Activated CD8-positive, alpha-beta memory T cell treated with anti-CD3 and anti-CD28 coated beads, Interleukin-2, amount 10 ng/mL, durations not matched to agents 7 days and 5 days (primary cell): Measurements from ENCODE around the gene PSMB2. TPM values are rescaled to one million over a fixed set of nuclear protein-coding genes. Genes with fewer than 3 reads are reported as not detected.

Experiments
- ATAC-seq: fragments of 150-1000 bp; cut with Tn5 transposase; one replicate; pipeline ENCODE4 v1.10.0; 2021; ENCODE audit warnings: moderate library complexity
- CTCF ChIA-PET: fragments of 350-600 bp; sonication (Branson Sonifier 250); formaldehyde crosslinking; loops from one replicate; lab custom pipeline; 2021; ENCODE audit warnings: antibody characterized with exemption; lab: Charles Lee
- DNase-seq: peaks from one replicate; pipeline ENCODE4 v3.0.0-alpha.2; 2020
- H3K27ac Mint-ChIP-seq: one replicate; pipeline ENCODE4 v1.8.0; 2021; ENCODE audit warnings: mild to moderate bottlenecking, mixed read lengths
- H3K27me3 Mint-ChIP-seq: one replicate; pipeline ENCODE4 v1.8.0; 2021; ENCODE audit warnings: mixed read lengths
- H3K36me3 Mint-ChIP-seq: one replicate; pipeline ENCODE4 v1.8.0; 2021; ENCODE audit warnings: mild to moderate bottlenecking, mixed read lengths
- H3K4me1 Mint-ChIP-seq: one replicate; pipeline ENCODE4 v1.8.0; 2021; ENCODE audit warnings: mixed read lengths
- H3K4me3 Mint-ChIP-seq: one replicate; pipeline ENCODE4 v1.8.0; 2021; ENCODE audit warnings: mild to moderate bottlenecking, moderate library complexity, mixed read lengths
- H3K9me3 Mint-ChIP-seq: one replicate; pipeline ENCODE4 v1.8.0; 2022; ENCODE audit warnings: low read depth, mixed read lengths
- total RNA-seq, 2 experiments: library from RNA; stranded (reverse); gene quantifications; one replicate each; pipeline ENCODE4 v1.2.3, GENCODE V29; 2021

The PSMB2 gene
- total RNA-seq, 2 experiments from 2014 or later: 88.8 to 103 TPM

- ATAC-seq (no peak), DNase-seq (peak; percentile 33)
- CTCF ChIA-PET: interaction anchor here (0.6 to 3.4 kb wide), 6 partner anchors 10 to 360 kb away, joined by 3 to 24 read pairs (median 4); partner anchors contain the start of gene TFAP2E
- no peak overlapping the region for H3K4me3 Mint-ChIP-seq
- H3K27ac Mint-ChIP-seq: peak overlapping the region; percentile 5
- no peaks in the 10 kb centered on the region for H3K9me3 Mint-ChIP-seq
- peaks cover 19% of the 10 kb centered on the region for H3K4me1 Mint-ChIP-seq
- H3K36me3 Mint-ChIP-seq: peaks cover 5% of the 10 kb centered on the region
- no peaks in the 10 kb centered on the region for H3K27me3 Mint-ChIP-seq
These were observed 79.2 kb downstream of the PSMB2 start for GRCh38 chr1:35561972-35562680.

GRCh38 chr1:35561297-35561971 is 79.9 kb downstream of the PSMB2 start:
- H3K36me3 Mint-ChIP-seq: peaks cover 5% of the 10 kb centered on the region
- no peak overlapping the region for H3K4me3 Mint-ChIP-seq
- DNase-seq: peak; percentile 38
- CTCF ChIA-PET: interaction anchor here (0.6 to 3.4 kb wide), 5 partner anchors 11 to 360 kb away, joined by 3 to 24 read pairs (median 4); partner anchors contain the start of gene TFAP2E
- peaks cover 22% of the 10 kb centered on the region for H3K4me1 Mint-ChIP-seq
- no peak overlapping the region for H3K27ac Mint-ChIP-seq
- H3K9me3 Mint-ChIP-seq: no peaks in the 10 kb centered on the region
- no peak for ATAC-seq
- H3K27me3 Mint-ChIP-seq: no peaks in the 10 kb centered on the region

GRCh38 chr1:35560256-35561225 is 80.8 kb downstream of the PSMB2 start:
- ATAC-seq (no peak), DNase-seq (peak; percentile 39)
- Mint-ChIP-seq H3K36me3 (peaks cover 5% of the 10 kb centered on the region), H3K9me3 (no peaks in the 10 kb centered on the region), H3K27ac (no peak overlapping the region), H3K27me3 (no peaks in the 10 kb centered on the region), H3K4me1 (peaks cover 31% of the 10 kb centered on the region), H3K4me3 (no peak overlapping the region)
- CTCF ChIA-PET: interaction anchor here (1.7 to 3.4 kb wide), 3 partner anchors 11 to 359 kb away, joined by 4 to 24 read pairs (median 13); partner anchors contain the start of gene TFAP2E

DNA sequence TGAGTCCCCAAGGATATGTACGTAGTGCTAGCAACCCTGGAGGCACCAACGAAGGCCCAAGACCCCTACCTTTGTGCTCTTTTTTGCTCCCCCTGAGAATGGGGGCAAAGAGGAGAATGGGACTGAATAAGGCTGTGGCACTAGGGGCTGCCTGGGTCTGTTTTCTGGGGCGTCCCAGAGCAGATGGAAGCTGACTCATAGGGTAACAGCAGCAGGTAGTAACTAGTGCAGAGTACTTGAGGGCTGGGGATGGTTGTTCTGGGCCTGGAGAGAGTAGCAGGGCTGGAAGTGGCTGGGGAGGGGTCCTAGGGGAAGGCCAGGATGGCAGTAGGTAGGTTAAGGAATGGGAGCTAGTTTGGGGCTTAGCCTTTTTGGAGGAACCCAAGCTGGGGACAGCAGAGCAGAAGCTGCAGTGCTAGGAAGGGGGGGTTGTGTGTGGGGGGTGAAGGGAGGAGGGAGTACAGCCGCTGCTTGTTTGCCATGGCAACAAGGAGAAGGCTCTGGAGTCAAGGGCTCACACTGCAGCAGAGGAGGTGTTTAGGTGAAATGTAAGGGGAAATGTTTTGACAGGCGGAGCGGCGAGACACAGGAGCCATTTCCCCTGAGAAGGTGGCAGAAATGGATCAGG is 81.9 kb downstream of the PSMB2 start:
- H3K36me3 Mint-ChIP-seq: peaks cover 4% of the 10 kb centered on the region
- H3K9me3 Mint-ChIP-seq: no peaks in the 10 kb centered on the region
- H3K27me3 Mint-ChIP-seq: no peaks in the 10 kb centered on the region
- DNase-seq: peak; percentile 41
- ATAC-seq: no peak
- H3K4me3 Mint-ChIP-seq: no peak overlapping the region
- H3K4me1 Mint-ChIP-seq: peaks cover 38% of the 10 kb centered on the region
- H3K27ac Mint-ChIP-seq: peak overlapping the region; percentile 74
- CTCF ChIA-PET: interaction anchor here (1.2 to 4.8 kb wide), 4 partner anchors 9 to 168 kb away, joined by 4 to 41 read pairs (median 4); no protein-coding TSS in a partner anchor

DNA sequence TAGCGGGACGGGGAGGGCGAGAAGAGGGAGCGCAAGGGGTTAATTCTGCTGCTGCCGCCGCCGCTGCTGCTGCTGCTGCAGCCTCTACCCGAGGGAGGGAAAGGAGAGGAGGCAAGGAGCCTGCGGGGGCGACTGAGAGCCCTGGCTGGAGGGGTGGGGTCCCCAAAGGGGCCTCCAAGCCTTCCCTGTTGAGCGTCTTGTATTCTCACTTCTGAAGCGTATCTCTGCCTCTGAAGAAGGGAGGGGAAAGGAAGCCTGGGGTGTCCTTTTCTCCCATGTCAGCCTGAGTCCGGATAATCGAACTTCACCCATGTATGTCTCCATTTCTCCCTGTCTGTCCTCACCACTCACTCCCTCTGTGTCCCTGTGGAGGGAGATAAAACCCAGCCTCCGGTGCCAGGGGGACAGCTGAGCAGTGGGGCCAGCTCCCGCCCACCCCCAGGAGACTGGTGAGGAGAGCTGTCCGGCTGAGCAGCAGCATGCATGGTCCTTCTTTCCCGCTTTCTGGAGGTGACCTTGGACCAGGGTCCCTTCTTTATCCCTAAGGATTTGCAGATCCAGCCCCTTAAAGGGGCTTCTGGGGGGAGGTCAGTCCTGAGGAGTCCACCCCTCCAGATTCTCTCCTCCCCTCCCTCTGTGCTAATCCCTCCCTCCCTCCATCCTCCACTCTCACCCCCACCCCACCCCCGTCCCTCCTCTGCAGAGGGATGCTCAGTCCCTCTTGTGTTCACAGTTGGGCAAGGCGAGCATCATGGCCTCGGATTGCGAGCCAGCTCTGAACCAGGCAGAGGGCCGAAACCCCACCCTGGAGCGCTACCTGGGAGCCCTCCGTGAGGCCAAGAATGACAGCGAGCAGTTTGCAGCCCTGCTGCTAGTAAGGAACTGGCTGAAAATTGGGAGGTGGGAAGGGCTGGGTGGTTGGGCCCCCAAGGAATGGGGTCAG is 82.7 kb downstream of the PSMB2 start:
- CTCF ChIA-PET: interaction anchor here (1.2 to 4.8 kb wide), 4 partner anchors 10 to 169 kb away, joined by 4 to 41 read pairs (median 4); no protein-coding TSS in a partner anchor
- Mint-ChIP-seq H3K27me3 (no peaks in the 10 kb centered on the region), H3K9me3 (no peaks in the 10 kb centered on the region), H3K4me3 (peak overlapping the region; percentile 93), H3K27ac (peak overlapping the region; percentile 95), H3K4me1 (peaks cover 37% of the 10 kb centered on the region), H3K36me3 (peaks cover 6% of the 10 kb centered on the region)
- ATAC-seq: no peak
- DNase-seq: peak; percentile 38

- H3K36me3 Mint-ChIP-seq: peaks cover 9% of the 10 kb centered on the region
- H3K4me1 Mint-ChIP-seq: peaks cover 32% of the 10 kb centered on the region
- DNase-seq (peak; percentile 99), ATAC-seq (peak; percentile 94)
- H3K4me3 Mint-ChIP-seq: peak within 1 kb of the TSS; percentile 93
- H3K9me3 Mint-ChIP-seq: no peaks in the 10 kb centered on the region
- no peaks in the 10 kb centered on the region for H3K27me3 Mint-ChIP-seq
- H3K27ac Mint-ChIP-seq: peak within 1 kb of the TSS; percentile 95
- CTCF ChIA-PET: interaction anchor here (0.8 to 4.8 kb wide), 6 partner anchors 11 to 212 kb away, joined by 3 to 41 read pairs (median 5); partner anchors contain the start of gene CLSPN
These were observed 83.5 kb downstream of the PSMB2 start, which contains the start of gene NCDN for GRCh38 chr1:35557611-35558373. TSS of gene NCDN (plus strand) at chr1:35557799. CDS start at chr1:35558191, 392 bp downstream.

DNA sequence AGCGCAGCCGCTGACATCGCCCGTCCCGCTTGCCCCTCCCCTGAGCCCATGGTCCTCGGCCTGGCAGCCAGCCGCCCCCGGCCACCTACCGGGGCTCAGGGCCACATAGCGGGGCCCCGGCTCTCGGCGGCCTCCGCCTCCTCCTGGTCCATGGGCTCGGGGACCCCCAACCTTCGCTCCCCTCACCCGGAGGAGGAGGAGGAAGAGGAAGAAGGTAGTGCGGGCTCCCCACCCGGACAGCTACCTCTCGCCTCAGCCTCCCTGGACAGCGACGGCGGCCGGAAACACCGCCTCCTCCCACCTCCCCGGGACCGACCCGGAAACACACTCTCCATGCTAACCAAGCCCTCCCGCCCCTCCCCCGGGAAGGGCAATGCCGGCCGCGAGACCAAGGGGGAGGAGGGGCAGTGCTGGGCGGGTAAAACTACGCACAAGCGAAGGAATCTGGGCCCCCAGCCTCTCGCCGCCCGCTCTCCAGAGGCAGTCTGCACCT is 84.2 kb downstream of the PSMB2 start, which contains the start of gene KIAA0319L:
Gene KIAA0319L, minus strand, starts transcription at position 286 of the 493 bp plus-strand sequence. CDS start 2,912 bp downstream, outside the sequence.
- DNase-seq (no peak), ATAC-seq (peak; percentile 83)
- Mint-ChIP-seq H3K4me3 (peak within 1 kb of the TSS; percentile 93), H3K9me3 (no peaks in the 10 kb centered on the region), H3K27ac (peak within 1 kb of the TSS; percentile 95), H3K4me1 (peaks cover 34% of the 10 kb centered on the region), H3K36me3 (peaks cover 14% of the 10 kb centered on the region), H3K27me3 (no peaks in the 10 kb centered on the region)
- CTCF ChIA-PET: interaction anchor here (0.8 to 4.8 kb wide), 9 partner anchors 8 to 213 kb away, joined by 3 to 41 read pairs (median 6); partner anchors contain the start of gene CLSPN

- no peak for ATAC-seq
- peak overlapping the region; percentile 93 for H3K4me3 Mint-ChIP-seq
- no peaks in the 10 kb centered on the region for H3K9me3 Mint-ChIP-seq
- no peaks in the 10 kb centered on the region for H3K27me3 Mint-ChIP-seq
- H3K36me3 Mint-ChIP-seq: peaks cover 20% of the 10 kb centered on the region
- CTCF ChIA-PET: interaction anchor here (0.8 to 4.8 kb wide), 13 partner anchors 8 to 704 kb away, joined by 3 to 41 read pairs (median 4); partner anchors contain the start of gene CLSPN
- H3K4me1 Mint-ChIP-seq: peaks cover 34% of the 10 kb centered on the region
- no peak for DNase-seq
- H3K27ac Mint-ChIP-seq: peak overlapping the region; percentile 95
These were observed 84.7 kb downstream of the PSMB2 start for GRCh38 chr1:35556484-35557117.

DNA sequence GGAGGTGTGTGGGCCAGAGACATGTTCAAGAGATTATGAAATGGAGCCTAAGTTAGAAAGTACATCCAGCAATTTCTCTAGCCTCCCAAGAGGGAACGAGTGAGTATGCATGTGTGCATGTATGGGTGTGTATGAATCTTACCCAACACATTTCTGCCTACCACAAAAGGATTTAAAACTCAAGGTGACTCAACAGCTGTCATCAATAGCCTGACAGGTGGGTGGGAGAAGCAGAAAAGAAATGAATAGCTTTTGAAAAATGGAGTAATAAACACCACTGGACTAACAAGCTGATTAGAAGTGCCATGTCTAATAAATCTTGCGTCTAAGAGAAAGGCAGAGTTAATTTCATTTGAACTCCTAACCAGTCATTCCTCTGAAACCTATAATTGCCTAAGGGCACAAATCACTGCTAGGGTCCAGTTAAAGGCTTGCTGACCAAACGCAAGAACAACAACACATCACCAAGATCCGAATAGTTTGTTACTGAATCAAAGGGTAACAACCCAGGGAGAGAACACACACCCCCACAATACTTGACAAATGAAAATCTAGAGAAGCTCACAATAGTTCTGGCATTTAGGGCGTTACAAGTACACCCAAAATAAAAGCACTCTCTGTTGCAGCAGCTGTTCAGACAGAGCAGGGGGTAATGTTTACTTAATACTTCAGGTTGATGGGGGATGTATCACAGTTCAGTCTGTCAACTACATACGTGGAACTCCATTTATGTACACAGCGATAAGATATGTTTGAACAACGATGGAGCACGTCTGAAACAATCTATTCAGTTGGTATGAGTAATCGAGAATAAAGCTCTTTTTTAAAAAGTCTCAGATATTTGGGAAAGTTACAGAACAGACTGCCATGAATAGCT is 85.5 kb downstream of the PSMB2 start:
- CTCF ChIA-PET: interaction anchor here (0.9 to 4.8 kb wide), 11 partner anchors 9 to 703 kb away, joined by 3 to 41 read pairs (median 5); partner anchors contain the start of gene CLSPN
- Mint-ChIP-seq H3K4me3 (peak overlapping the region; percentile 93), H3K36me3 (peaks cover 21% of the 10 kb centered on the region), H3K27me3 (no peaks in the 10 kb centered on the region), H3K27ac (peak overlapping the region; percentile 95), H3K9me3 (no peaks in the 10 kb centered on the region), H3K4me1 (peaks cover 30% of the 10 kb centered on the region)
- DNase-seq: no peak
- no peak for ATAC-seq
